Measurements from ENCODE around the gene CDC14B.

Gene CDC14B

GRCh38 chr9:96502539-96503373 lies 116.9 kb downstream of the CDC14B start:
- no peak for DNase-seq (ENCODE audit: low spot score)

DNA sequence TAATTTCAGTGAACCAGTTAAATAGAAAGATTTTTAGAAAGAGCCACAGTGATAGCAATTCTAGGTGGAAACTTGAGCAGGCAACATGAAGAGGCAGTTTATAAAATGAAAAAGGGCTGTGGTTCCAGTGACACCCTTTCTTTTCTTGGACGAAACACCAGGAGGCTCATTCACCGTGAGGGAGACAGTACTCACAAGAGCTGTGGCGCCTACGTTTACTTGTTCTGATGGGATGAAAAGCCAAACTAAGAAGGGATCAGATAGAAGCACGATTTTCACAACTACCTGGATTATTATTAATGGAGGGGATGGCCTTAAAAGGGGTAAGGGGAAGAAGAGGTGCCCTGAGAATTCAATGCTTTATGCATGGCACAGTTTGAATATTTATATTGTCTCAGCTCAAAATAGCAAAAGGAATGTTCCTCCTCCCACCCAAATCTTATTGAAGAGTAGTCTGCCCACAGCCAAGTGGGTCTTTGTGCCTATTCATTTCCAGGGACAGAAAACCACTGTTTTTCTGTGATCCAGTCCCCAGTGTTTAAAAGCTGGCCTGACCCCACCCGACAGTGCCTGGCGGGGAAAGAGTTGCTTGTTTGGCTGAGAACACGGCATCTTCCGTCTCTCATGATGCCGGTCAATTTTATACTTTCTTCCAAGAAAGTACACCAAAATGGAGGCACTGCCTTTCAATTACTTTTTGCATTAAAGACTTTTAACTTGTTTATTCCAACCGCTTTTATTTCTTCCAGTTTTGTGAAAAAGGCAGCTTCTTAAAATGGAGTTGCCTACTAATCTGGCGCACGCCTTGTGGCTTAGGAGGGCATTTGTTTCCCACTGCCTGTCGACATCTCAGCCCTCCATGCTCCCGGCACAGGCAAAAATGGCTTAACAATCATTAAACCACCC lies 117.8 kb downstream of the CDC14B start:
- DNase-seq (ENCODE audit: low spot score): peak; percentile 79

DNA sequence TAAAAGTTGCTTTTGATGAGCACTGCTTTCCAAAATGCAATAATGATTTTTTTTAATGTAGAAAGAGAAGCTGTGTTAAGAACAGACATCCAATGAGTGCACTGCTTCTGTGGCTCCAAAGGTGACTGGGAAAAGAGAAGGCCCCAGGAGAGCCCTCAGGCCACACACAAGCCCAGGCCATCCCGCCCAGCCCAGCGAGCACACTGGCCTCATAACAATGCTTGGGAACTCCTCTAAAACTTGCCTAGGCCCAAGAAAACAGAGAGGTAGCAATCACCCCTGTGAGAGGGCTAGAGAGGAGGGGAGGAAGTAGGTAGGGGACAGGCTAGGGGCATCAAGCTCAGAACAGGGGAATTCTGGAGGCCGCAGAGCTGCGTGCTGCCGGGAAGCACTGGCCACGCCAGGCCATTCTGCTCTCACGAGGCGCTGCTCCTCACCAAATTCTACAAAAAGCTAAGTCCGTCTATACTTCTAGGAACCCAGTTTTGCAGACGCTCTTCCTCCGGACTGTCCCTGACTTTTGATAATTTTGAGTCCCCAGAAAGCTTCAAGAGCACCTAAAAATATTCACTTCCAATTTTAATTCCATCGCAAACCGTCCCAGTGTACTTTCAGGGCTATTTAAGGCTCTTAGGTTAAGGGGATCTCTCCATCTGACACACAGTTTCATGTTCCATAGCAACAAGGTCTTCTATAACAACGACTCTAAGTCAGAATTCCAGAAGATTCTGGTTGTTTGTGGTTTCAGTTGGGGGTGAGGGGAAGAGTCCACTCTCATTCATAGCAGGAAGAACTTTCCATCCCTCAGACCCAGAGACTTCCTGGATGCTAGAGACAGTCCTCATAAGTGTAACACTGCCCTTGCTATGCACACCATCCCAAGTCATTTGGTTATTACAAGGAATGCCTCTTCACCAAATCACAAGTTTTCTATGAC lies 118.7 kb downstream of the CDC14B start:
- DNase-seq (ENCODE audit: low spot score): no peak

- no peak for DNase-seq (ENCODE audit: low spot score)
These were observed 120.4 kb downstream of the CDC14B start for GRCh38 chr9:96499257-96499656.

- DNase-seq (ENCODE audit: low spot score): no peak
These were observed 120.8 kb downstream of the CDC14B start for GRCh38 chr9:96498796-96499195.

GRCh38 chr9:96497117-96497399 lies 122.6 kb downstream of the CDC14B start:
- DNase-seq (ENCODE audit: low spot score): no peak

DNA sequence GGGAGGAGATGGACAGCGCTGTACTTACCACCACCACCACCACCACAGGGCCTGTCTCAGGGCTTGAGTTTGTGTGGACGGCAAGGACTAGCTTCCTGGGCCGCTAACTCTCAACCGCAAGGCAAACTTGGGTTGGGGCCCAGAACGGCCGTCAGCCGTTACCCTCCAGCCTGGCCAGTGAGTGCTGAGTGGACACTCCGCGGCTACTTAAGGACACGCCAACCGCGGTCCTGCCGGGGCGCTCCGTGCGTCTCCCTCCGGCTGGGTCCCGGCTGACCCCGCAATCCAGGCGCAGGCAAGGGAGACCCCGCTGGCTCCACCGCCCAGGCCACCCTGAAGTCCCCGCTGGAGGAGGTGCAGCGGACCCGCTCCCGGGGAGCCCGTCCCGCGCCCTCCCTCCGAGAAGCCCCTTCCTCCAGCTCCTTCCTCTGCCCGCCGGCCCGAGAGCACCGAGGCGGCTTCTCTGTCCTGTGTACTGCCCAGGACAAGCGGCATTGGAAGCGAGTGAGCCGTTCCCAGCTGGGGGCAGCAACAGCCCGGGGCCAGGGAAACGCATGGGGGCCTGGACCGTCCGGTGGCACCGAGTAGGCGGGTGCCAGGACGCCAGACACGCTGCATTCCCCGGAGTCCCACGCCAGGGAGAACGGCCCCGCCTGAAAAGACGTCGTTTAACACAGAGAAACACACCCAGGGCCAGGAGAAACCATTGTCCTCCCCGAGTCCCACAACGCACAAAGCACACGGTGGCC lies 123.1 kb downstream of the CDC14B start:
- no peak for DNase-seq (ENCODE audit: low spot score)

- no peak for DNase-seq (ENCODE audit: low spot score)
These were observed 124.3 kb downstream of the CDC14B start for GRCh38 chr9:96495341-96495740.

DNA sequence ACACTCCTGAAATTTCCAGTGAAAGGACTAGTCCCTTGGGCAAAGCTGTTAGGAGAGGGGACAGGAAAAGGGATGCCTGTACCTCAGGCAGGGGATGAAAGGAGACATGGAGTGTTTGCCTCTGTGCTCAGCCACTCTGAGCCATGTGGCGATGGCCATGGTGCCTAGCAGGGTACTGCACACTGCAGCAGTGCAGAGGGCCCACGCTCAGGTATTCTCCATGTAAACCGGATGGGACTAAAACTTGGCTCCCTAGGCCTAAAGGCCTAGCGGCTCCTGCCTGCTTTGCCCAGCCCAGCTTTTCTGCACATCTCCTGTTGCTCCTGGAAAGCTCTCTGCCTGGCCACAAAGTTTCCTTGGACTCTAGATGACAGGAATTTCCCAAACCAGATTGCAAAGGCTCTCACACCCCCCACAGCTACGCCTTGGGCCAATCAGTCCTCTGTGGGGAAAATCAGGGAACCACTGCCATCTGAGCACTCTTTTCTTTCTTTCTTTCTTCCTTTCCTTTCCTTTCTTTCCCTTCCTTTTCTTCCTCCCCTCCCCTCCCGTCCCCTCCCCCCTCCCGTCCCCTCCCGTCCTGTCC lies 125.3 kb downstream of the CDC14B start:
- no peak for DNase-seq (ENCODE audit: low spot score)

DNA sequence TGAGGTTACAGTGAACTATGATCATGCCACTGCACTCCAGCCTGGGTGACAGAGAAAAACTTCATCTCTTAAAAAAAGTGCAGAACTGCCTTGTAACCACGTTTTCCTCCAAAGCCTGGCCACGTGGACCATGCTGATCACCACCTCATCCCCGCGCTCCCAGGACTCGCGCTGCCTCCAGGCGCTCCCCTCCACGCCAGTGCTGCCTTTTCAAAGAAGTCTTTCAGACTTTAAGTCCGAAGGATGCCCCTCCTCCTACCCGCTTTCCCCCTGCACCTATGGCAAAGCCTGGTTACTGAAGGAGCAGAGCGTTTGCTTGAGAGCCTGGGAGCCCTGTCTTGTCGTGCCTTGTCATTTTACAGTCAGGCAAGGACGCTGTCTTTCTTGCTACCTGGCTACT lies 125.9 kb downstream of the CDC14B start:
- no peak for DNase-seq (ENCODE audit: low spot score)

DNA sequence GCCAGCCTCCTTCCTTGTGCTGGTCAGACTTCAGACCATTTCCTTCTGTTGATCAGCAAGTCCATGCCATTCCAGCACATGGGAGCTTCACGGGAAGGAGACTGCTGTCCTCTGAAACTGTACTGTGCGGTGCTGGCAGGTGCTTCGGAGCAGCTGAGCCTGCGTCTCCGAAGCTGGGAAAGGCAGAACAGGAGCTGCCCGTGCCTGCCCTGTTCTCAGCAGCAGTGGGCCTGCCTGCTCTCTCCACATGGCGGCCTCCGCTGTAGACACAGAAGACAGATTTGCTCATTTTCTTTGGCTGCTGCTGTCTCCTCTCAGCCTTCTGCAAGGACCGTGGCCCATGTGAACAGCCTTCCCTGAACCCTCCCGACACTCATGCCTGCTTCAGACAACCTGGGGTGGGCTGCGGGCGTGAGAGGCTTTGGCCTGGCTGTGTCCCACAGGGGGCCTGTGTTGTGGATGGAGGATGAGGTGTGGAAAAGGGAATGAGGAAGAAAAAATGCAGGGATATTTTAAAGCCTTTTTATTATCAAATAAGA lies 126.6 kb downstream of the CDC14B start:
- DNase-seq (ENCODE audit: low spot score): no peak

DNA sequence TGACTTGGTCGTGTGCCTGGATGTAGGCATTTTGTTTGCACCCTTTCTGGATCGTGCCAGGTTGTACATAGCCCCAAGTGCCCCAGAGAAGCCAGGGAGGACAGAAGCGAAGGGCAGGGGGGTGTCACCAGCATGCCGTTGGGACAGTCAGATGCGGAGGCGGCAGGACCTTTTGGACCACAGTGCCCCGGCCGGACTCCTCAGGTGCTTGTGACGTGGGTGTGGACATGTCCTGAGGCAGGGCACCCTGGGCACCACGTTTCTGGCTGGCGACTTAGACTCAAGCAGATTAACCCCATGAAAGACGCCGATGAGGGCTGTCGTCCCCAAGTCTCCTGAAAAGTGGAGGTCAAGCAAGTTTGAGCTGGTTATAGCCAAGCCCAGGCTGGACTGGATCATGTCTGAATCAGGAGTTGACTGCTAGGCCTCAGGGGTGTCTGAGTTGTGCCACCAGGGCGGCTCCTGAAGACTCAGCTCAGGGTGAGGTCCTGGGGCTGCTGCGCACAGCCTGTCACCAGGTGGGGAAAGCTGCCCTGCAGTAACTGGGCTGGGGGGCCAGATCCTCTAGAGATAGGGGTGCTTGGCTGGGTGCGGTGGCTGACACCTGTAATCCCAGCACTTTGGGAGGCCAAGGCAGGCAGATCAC lies 127.6 kb downstream of the CDC14B start:
- no peak for DNase-seq (ENCODE audit: low spot score)

GRCh38 chr9:96491079-96491879 lies 128.4 kb downstream of the CDC14B start:
- no peak for DNase-seq (ENCODE audit: low spot score)

GRCh38 chr9:96490534-96491078 lies 129.0 kb downstream of the CDC14B start:
- no peak for DNase-seq (ENCODE audit: low spot score)

GRCh38 chr9:96489482-96489979 lies 130.1 kb downstream of the CDC14B start:
- DNase-seq (ENCODE audit: low spot score): no peak

DNA sequence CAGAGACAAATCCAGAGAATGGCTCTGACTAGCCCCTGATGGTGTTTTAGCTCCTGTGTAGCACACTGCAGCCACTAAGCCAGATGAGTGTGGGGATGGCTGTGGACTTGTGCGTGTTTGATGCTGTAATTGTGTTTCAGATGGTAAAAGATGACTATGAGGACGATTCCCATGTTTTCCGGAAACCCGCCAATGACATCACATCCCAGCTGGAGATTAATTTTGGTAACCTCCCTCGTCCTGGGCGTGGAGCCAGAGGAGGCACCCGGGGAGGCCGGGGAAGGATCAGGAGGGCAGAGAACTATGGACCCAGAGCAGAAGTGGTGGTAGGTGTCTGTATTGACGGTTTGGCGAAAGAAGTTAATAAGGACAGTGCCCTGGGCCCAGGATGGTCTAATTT lies 131.7 kb downstream of the CDC14B start:
- DNase-seq (ENCODE audit: low spot score): no peak

DNA sequence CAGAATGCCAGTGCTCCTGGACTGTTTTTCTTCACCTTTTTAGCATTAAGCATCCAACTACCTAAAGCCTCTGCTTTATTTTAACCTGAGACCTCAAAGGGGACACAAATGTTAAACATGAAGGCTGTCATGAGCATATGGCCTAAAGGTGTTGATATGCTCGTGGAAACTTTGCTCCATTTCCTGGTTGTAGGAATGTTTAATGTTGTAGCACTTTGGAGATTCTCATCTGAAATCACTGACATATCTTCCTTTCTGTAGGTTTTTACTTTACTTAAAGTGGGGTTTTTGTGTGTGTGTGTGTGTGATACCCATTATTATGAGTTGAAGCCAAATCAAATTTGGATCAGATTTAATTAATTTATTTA lies 132.6 kb downstream of the CDC14B start:
- no peak for DNase-seq (ENCODE audit: low spot score)

DNA sequence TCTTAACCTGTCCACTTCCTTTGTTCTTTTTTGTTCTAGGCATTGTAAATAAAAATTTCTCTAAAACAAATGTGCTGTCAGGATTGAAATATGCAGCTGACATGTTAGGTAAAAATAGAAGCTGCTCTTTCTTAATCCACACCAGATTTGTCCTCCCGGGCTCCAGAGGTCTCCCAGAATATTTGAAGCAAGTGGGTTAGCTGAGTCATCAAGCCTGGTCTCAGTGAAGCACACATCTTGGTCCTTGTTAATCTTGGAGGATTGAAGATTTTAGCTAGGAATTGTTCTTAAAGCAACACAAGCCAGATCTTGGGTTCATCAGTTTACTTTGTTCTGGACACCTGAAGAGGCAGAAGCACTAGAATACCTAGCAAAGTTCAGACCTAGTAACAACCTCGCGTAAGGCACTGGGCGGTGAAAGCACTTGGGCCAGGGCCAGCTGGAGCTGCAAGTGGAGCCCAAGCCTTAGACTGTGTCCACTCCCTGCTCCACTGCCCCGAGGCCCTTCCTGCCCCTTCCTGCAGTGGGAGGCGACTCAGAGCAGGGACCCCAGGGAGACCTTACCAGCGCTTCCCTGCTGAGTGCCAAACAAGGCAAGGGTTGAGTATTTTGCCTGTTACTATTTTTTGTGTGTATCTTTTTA lies 133.1 kb downstream of the CDC14B start:
- peak; percentile 64 for DNase-seq (ENCODE audit: low spot score)

Data from Ammon's horn (tissue), 1 donor.